ENCODE results near the gene TCF4.

DNA sequence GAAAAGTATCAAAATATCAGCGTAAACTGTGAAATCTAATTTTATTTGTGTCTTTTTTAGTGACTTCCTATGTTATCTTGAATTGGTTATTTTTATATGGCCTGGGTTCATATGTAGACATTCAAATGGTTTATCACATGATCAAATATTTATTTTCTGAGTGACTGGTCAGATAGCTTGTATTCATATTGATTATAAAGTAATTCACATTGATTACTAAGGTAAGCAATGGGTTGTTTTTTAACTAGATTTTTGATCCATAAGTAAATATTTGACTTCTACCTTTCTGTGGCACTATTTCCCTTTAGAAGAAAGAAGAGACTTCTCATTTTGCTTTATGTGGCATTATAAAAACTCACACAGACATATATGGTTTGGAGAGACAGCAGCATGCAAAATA is 260.5 kb downstream of the TCF4 start:
- TF ChIP-seq, protein P1, sequence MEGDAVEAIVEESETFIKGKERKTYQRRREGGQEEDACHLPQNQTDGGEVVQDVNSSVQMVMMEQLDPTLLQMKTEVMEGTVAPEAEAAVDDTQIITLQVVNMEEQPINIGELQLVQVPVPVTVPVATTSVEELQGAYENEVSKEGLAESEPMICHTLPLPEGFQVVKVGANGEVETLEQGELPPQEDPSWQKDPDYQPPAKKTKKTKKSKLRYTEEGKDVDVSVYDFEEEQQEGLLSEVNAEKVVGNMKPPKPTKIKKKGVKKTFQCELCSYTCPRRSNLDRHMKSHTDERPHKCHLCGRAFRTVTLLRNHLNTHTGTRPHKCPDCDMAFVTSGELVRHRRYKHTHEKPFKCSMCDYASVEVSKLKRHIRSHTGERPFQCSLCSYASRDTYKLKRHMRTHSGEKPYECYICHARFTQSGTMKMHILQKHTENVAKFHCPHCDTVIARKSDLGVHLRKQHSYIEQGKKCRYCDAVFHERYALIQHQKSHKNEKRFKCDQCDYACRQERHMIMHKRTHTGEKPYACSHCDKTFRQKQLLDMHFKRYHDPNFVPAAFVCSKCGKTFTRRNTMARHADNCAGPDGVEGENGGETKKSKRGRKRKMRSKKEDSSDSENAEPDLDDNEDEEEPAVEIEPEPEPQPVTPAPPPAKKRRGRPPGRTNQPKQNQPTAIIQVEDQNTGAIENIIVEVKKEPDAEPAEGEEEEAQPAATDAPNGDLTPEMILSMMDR (IDR thresholded peaks at IDR 0.05) = no peak
- TF ChIP-seq POLR2A (IDR thresholded peaks at IDR 0.05) = no peak
